ENCODE data around the gene NOL6. TPM values are rescaled to one million over a fixed set of nuclear protein-coding genes. Genes with fewer than 3 reads are reported as not detected.

NOL6 gene
- total and polyA plus RNA-seq, 2 of the 8 experiments (the other 6 are each of a cell fraction or from before 2014, with no cell fraction given), result 44.0 to 55.0 TPM

DNA sequence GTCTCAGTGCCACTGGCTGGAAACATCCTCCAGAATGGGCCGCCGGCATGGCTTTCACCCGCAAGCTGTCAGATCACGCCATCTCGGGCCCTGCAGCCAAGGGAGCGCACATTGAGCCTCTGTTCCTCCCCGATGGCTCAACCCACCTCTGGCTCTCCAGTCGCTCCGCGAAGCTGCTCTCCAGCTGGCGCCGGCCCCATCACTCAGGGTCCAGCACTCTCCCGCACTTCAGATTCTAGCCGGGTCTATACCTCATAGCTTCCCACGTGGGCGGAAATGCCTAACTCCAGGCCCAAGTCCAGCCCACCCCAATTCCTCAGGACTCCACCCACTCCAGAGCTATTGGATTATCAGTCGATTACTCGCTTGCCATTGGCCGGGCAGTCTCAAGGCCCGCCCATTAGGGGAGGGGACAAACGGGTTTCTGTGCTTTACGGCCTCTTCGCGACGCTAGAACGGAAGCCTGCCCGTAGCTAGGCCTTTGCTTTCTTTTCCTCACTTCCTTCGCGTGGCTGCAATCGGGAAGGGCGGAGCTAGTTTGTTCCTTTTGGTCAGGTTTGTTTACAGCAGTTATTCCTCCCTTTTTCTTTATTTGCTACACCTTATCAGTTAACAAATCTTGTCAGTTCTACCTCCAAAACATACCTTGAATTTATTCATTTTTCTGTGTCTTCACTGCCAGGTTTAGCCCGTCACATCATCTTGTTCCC is at the start of gene NOL6 (continued):
- TF ChIP-seq, protein P1, sequence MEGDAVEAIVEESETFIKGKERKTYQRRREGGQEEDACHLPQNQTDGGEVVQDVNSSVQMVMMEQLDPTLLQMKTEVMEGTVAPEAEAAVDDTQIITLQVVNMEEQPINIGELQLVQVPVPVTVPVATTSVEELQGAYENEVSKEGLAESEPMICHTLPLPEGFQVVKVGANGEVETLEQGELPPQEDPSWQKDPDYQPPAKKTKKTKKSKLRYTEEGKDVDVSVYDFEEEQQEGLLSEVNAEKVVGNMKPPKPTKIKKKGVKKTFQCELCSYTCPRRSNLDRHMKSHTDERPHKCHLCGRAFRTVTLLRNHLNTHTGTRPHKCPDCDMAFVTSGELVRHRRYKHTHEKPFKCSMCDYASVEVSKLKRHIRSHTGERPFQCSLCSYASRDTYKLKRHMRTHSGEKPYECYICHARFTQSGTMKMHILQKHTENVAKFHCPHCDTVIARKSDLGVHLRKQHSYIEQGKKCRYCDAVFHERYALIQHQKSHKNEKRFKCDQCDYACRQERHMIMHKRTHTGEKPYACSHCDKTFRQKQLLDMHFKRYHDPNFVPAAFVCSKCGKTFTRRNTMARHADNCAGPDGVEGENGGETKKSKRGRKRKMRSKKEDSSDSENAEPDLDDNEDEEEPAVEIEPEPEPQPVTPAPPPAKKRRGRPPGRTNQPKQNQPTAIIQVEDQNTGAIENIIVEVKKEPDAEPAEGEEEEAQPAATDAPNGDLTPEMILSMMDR (IDR thresholded peaks at IDR 0.05; ENCODE audit: control extremely low read depth in 1 of 3, insufficient read depth in 1 of 3, low read depth in 1 of 3, low read length in 3 of 3), result no peak
- no peak for TF ChIP-seq RXRA (IDR thresholded peaks at IDR 0.05; ENCODE audit: insufficient read depth, low read depth, low read length)
- TF ChIP-seq ZNF274 (IDR thresholded peaks at IDR 0.05; ENCODE audit: borderline replicate concordance, extremely low read depth, low read length), result no peak
- TF ChIP-seq YY1 (IDR thresholded peaks at IDR 0.05; ENCODE audit: low read depth, low read length), result no peak
- TF ChIP-seq TAF7 (optimal IDR thresholded peaks at IDR 0.05; ENCODE audit: borderline replicate concordance, low read depth, low read length), result no peak
- TF ChIP-seq NANOG (IDR thresholded peaks at IDR 0.05; ENCODE audit: insufficient read depth, low read depth, low read length, poor library complexity, severe bottlenecking), result no peak
- no peak for TF ChIP-seq RAD21 (IDR thresholded peaks at IDR 0.05 in 1 of 2, conservative IDR thresholded peaks at IDR 0.05 in 1 of 2; ENCODE audit: low read depth in 2 of 2, low read length in 2 of 2)
- TF ChIP-seq SRF (IDR thresholded peaks at IDR 0.05; ENCODE audit: low read depth, low read length), result no peak
- no peak for TF ChIP-seq TCF12 (IDR thresholded peaks at IDR 0.05; ENCODE audit: low read depth, low read length)
- TF ChIP-seq, protein P2, sequence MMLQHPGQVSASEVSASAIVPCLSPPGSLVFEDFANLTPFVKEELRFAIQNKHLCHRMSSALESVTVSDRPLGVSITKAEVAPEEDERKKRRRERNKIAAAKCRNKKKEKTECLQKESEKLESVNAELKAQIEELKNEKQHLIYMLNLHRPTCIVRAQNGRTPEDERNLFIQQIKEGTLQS (IDR thresholded peaks at IDR 0.05; ENCODE audit: insufficient read depth, low read depth, low read length), result peak; percentile 11; the same call in 1 of the 2 replicates
- peak; percentile 91 for TF ChIP-seq SP4 (IDR thresholded peaks at IDR 0.05; ENCODE audit: low read length)
- TF ChIP-seq MAFK (IDR thresholded peaks at IDR 0.05; ENCODE audit: low read depth, low read length), result no peak
- TF ChIP-seq EP300 (IDR thresholded peaks at IDR 0.05; ENCODE audit: borderline replicate concordance in 1 of 2, low read depth in 2 of 2, low read length in 2 of 2), result no peak
- TF ChIP-seq JUN (IDR thresholded peaks at IDR 0.05; ENCODE audit: low read depth, low read length), result no peak
- TF ChIP-seq, protein P3, sequence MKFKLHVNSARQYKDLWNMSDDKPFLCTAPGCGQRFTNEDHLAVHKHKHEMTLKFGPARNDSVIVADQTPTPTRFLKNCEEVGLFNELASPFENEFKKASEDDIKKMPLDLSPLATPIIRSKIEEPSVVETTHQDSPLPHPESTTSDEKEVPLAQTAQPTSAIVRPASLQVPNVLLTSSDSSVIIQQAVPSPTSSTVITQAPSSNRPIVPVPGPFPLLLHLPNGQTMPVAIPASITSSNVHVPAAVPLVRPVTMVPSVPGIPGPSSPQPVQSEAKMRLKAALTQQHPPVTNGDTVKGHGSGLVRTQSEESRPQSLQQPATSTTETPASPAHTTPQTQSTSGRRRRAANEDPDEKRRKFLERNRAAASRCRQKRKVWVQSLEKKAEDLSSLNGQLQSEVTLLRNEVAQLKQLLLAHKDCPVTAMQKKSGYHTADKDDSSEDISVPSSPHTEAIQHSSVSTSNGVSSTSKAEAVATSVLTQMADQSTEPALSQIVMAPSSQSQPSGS (IDR thresholded peaks at IDR 0.05; ENCODE audit: low read length), result no peak
- TF ChIP-seq, protein P4, sequence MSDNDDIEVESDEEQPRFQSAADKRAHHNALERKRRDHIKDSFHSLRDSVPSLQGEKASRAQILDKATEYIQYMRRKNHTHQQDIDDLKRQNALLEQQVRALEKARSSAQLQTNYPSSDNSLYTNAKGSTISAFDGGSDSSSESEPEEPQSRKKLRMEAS (IDR thresholded peaks at IDR 0.05), result peak; percentile 89
- TF ChIP-seq, protein P5, sequence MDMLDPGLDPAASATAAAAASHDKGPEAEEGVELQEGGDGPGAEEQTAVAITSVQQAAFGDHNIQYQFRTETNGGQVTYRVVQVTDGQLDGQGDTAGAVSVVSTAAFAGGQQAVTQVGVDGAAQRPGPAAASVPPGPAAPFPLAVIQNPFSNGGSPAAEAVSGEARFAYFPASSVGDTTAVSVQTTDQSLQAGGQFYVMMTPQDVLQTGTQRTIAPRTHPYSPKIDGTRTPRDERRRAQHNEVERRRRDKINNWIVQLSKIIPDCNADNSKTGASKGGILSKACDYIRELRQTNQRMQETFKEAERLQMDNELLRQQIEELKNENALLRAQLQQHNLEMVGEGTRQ (IDR thresholded peaks at IDR 0.05; ENCODE audit: low read length), result peak; percentile 50
